CD4-positive, alpha-beta T cell (primary cell): ENCODE measurements around the gene MLLT3. TPM values are rescaled to one million over a fixed set of nuclear protein-coding genes. Genes with fewer than 3 reads are reported as not detected.

Experiments
- ATAC-seq: fragments of 200-7000 bp; cut with Tn5 transposase; one replicate; pipeline ENCODE4 v1.10.0; 2022; ENCODE audit warnings: mild to moderate bottlenecking; ENCODE audit not compliant: poor library complexity
- CTCF ChIA-PET: fragments of 350-600 bp; sonication (Branson Sonifier 250); formaldehyde crosslinking; loops from one replicate; lab custom pipeline; 2021; ENCODE audit warnings: antibody characterized with exemption, inconsistent platforms; lab: Charles Lee
- POLR2A ChIA-PET: fragments of 350-600 bp; sonication (Branson Sonifier 250); formaldehyde crosslinking; loops from one replicate; lab custom pipeline; 2021; ENCODE audit warnings: antibody characterized with exemption, inconsistent platforms; lab: Charles Lee
- DNase-seq, 14 experiments: peaks; one replicate each; pipeline ENCODE4 v3.0.0-alpha.2; 2013 to 2020; ENCODE audit warnings: mixed read lengths in 2 of 14
- H3K27ac ChIP-seq, 2 donors: one replicate each; pipeline versions ENCODE4 v1.5.1 to v1.7.0; 2013; ENCODE audit warnings: low read length in 2 of 2, low read depth in 1 of 2, mild to moderate bottlenecking in 1 of 2
- H3K27me3 ChIP-seq, 2 experiments: 1 replicate in 1 of 2; 2 replicates in 1 of 2; pipeline versions ENCODE4 v1.6.1 to v1.7.0; 2013; ENCODE audit warnings: low read length in 2 of 2, control low read depth in 1 of 2, mild to moderate bottlenecking in 1 of 2, moderate library complexity in 1 of 2; ENCODE audit not compliant: insufficient read depth in 2 of 2, control insufficient read depth in 1 of 2
- H3K36me3 ChIP-seq: one replicate; pipeline ENCODE4 v1.6.1; 2013; ENCODE audit warnings: low read length, control low read depth; ENCODE audit not compliant: insufficient read depth
- H3K4me1 ChIP-seq: one replicate; pipeline ENCODE4 v1.6.1; 2013; ENCODE audit warnings: low read length, control low read depth; ENCODE audit not compliant: insufficient read depth
- H3K4me3 ChIP-seq: one replicate; pipeline ENCODE4 v1.5.1; 2013; ENCODE audit warnings: mild to moderate bottlenecking, low read length, moderate library complexity
- H3K9me3 ChIP-seq, 2 experiments: 1 replicate in 1 of 2; 2 replicates in 1 of 2; pipeline versions ENCODE4 v1.6.1 to v1.7.0; 2013; ENCODE audit warnings: low read length in 2 of 2, mild to moderate bottlenecking in 2 of 2, control low read depth in 1 of 2, moderate library complexity in 1 of 2; ENCODE audit not compliant: control insufficient read depth in 1 of 2, insufficient read depth in 1 of 2
- H3K27ac Mint-ChIP-seq: one replicate; pipeline ENCODE4 v1.8.0; 2020; ENCODE audit warnings: mixed read lengths
- H3K27me3 Mint-ChIP-seq: one replicate; pipeline ENCODE4 v1.8.0; 2021; ENCODE audit warnings: mixed read lengths
- H3K36me3 Mint-ChIP-seq: one replicate; pipeline ENCODE4 v1.8.0; 2021; ENCODE audit warnings: low read depth, mixed read lengths
- H3K4me1 Mint-ChIP-seq: one replicate; pipeline ENCODE4 v1.8.0; 2021; ENCODE audit warnings: low read depth, mixed read lengths
- H3K4me3 Mint-ChIP-seq: one replicate; pipeline ENCODE4 v1.8.0; 2020; ENCODE audit warnings: mild to moderate bottlenecking, mixed read lengths
- H3K9me3 Mint-ChIP-seq: one replicate; pipeline ENCODE4 v1.8.0; 2020; ENCODE audit warnings: mixed read lengths
- intact Hi-C, 2 experiments: fragments of 100-400 bp; cut with DNase I in 1 of 2; cut with micrococcal nuclease in 1 of 2; formaldehyde crosslinking; loops; one replicate each; pipeline versions ENCODE4 v1.15.1 to v1.9.0; 2023 to 2025; cut with DNase I, micrococcal nuclease
- total RNA-seq, 174 experiments: library from RNA in 2 of 174; stranded (reverse) in 2 of 174; gene quantifications; one replicate each; pipeline ENCODE4 v1.2.3 and lab custom pipeline; 2021 to 2026
- TF ChIP-seq, protein P1 (sequence below): fragments of 200-600 bp; IDR thresholded peaks from one replicate; pipeline ENCODE4 v1.8.0; 2022; ENCODE audit warnings: antibody characterized with exemption, mild to moderate bottlenecking

The MLLT3 gene
- total RNA-seq, 2 experiments from 2014 or later, result 59.2 to 60.6 TPM

DNA sequence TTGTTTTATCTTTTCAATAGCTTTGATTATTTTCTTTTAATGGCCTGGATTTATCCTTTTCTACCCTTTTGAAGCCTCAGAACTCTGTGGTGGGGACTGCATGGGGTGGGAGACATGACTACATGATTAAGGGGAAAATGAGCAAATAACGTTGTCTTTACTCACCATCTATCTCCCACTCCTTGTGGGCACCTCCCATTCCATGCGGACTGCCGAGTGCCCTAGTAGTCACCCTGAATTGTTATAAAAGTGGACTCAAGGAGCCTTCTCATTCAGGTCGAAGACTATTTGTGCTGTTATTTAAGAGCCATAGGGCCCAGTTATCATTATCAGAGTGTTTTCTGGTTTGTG, 281.8 kb downstream of the MLLT3 start:
- no peak overlapping the region for H3K4me3 Mint-ChIP-seq
- H3K4me1 ChIP-seq, result no peaks in the 10 kb centered on the region
- DNase-seq (no peak), ATAC-seq (no peak)
- H3K27me3 Mint-ChIP-seq, result no peaks in the 10 kb centered on the region
- H3K36me3 ChIP-seq, result peaks cover 2% of the 10 kb centered on the region
- no peaks in the 10 kb centered on the region for H3K9me3 Mint-ChIP-seq
- ChIA-PET CTCF (no interaction called here), POLR2A (interaction anchor here (1.3 kb wide), 1 partner anchor 344 kb away, joined by 3 read pairs; the partner anchor contains the start of gene FOCAD)
- peak overlapping the region; percentile 8 for H3K27ac Mint-ChIP-seq
- H3K4me3 ChIP-seq, result no peak overlapping the region
- H3K36me3 Mint-ChIP-seq, result peaks cover 8% of the 10 kb centered on the region
- H3K27me3 ChIP-seq, result no peaks in the 10 kb centered on the region
- no peak overlapping the region for H3K27ac ChIP-seq
- TF ChIP-seq, protein P1, sequence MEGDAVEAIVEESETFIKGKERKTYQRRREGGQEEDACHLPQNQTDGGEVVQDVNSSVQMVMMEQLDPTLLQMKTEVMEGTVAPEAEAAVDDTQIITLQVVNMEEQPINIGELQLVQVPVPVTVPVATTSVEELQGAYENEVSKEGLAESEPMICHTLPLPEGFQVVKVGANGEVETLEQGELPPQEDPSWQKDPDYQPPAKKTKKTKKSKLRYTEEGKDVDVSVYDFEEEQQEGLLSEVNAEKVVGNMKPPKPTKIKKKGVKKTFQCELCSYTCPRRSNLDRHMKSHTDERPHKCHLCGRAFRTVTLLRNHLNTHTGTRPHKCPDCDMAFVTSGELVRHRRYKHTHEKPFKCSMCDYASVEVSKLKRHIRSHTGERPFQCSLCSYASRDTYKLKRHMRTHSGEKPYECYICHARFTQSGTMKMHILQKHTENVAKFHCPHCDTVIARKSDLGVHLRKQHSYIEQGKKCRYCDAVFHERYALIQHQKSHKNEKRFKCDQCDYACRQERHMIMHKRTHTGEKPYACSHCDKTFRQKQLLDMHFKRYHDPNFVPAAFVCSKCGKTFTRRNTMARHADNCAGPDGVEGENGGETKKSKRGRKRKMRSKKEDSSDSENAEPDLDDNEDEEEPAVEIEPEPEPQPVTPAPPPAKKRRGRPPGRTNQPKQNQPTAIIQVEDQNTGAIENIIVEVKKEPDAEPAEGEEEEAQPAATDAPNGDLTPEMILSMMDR, result no peak
- peaks cover 14% of the 10 kb centered on the region for H3K4me1 Mint-ChIP-seq
- no peaks in the 10 kb centered on the region for H3K9me3 ChIP-seq
- intact Hi-C loops, result no loop called here

DNA sequence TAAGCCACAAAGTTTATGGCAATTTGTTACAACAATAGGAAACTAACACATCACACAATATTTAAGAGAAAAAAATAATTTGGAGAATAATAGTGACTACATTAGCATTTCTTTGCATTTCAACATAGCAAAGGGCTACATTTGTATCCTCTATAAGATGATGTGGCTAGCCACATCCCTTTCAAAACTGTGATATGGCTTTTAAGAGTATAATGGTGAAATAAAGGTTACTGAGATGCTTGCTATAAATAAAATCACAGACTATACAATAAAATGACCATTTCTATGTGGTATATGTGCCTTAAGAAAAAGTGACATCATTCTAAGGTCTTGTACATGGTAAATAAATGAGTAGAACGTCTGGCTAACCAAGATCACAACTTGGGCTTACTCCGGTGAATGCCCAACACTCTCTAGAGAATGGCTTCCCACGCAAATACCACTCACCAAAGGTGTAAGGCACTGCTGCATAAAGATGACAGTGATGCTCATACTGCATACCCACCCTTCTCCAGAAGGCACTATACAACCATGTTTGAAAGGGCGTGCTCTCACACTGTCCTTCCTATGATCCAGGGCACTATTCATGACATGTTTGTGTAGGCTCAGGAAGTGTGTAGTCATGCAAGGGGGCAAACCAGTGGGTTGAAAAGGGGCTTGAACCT, 286.5 kb downstream of the MLLT3 start:
- TF ChIP-seq, protein P1, result no peak
- H3K27me3 Mint-ChIP-seq, result no peaks in the 10 kb centered on the region
- H3K4me1 Mint-ChIP-seq, result peaks cover 14% of the 10 kb centered on the region
- ATAC-seq, result no peak
- no peak for DNase-seq
- H3K27ac Mint-ChIP-seq, result no peak overlapping the region
- H3K27me3 ChIP-seq, result no peaks in the 10 kb centered on the region
- no peak overlapping the region for H3K4me3 Mint-ChIP-seq
- intact Hi-C loops, result no loop called here
- H3K9me3 ChIP-seq, result no peaks in the 10 kb centered on the region
- no peaks in the 10 kb centered on the region for H3K9me3 Mint-ChIP-seq
- POLR2A ChIA-PET, result interaction anchor here (0.6 to 2.7 kb wide), 2 partner anchors 14 to 81 kb away, joined by 5 to 21 read pairs; no protein-coding TSS in a partner anchor
- H3K4me1 ChIP-seq, result no peaks in the 10 kb centered on the region
- no peak overlapping the region for H3K4me3 ChIP-seq
- H3K27ac ChIP-seq, result no peak overlapping the region
- no peaks in the 10 kb centered on the region for H3K36me3 ChIP-seq
- no peaks in the 10 kb centered on the region for H3K36me3 Mint-ChIP-seq
- CTCF ChIA-PET, result no interaction called here

DNA sequence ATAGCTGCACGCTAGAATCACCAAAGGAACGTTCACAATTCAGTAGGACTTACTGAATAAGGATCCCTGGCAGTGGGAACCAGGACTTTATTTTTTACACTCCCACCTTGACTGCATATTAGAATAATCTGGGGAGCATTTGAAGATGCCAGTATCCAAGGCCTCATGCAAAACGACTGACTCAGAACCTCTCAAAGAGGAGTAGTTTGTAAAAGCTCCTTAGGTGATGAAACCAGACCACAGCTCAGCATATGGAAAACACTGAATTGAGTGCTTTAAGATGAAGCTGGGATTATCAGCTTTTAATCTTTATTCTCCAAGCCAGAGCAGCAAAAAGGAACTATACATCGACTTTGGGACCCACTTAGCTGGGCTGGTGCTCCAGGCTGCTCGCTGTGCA, 288.3 kb downstream of the MLLT3 start:
- DNase-seq (no peak), ATAC-seq (no peak)
- intact Hi-C loops, result loop anchor here in 1 of 2 experiments (5.0 kb wide), 1 partner anchor 37 kb away; no protein-coding TSS in a partner anchor
- Histone ChIP-seq H3K27ac (no peak overlapping the region), H3K9me3 (no peaks in the 10 kb centered on the region), H3K36me3 (no peaks in the 10 kb centered on the region), H3K27me3 (no peaks in the 10 kb centered on the region), H3K4me3 (no peak overlapping the region), H3K4me1 (no peaks in the 10 kb centered on the region)
- POLR2A ChIA-PET, result interaction anchor here (2.7 kb wide), 1 partner anchor 12 kb away, joined by 21 read pairs; no protein-coding TSS in a partner anchor
- H3K27me3 Mint-ChIP-seq, result no peaks in the 10 kb centered on the region
- no peaks in the 10 kb centered on the region for H3K36me3 Mint-ChIP-seq
- H3K4me1 Mint-ChIP-seq, result peaks cover 14% of the 10 kb centered on the region
- CTCF ChIA-PET, result interaction anchor here (0.8 kb wide), 1 partner anchor 21 kb away, joined by 4 read pairs; no protein-coding TSS in a partner anchor
- no peak overlapping the region for H3K27ac Mint-ChIP-seq
- TF ChIP-seq, protein P1, result no peak
- H3K4me3 Mint-ChIP-seq, result no peak overlapping the region
- no peaks in the 10 kb centered on the region for H3K9me3 Mint-ChIP-seq
